ENCODE data around the gene CLNS1A.

Gene CLNS1A

DNA sequence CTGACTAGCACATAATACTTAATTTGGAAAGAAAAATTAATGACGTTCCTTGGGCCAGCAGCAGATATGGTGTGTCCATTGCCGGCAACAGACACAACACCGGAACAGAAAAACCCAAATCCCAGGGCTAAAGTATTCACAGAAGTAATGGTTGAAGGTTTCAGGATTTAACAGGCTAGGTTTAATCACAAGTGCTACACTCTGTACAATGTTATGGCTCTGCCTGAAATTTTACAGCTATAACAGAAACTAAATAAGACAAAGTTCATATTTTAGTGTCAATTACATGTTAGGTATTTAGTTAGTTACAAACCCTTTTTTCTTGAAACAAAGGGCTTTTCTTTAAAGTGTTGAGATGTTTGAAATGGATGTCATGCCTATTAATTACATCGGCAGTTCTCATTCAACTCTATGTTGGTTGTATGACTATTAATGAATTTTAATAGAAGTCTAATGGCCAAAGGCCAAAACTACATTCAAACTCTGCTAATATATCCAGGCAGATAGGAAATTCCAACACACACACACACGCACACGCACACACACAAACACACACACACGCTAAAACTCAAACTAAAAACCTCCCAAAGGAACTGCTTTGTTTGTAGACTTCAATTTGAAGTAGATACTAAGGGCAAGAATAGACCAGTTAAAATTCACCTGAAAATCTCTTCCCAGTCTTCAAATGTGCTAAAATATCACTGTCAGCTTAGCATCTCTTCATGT lies 27.8 kb upstream of the CLNS1A start:
- DNase-seq (ENCODE audit: low spot score) = no peak
- in situ Hi-C loops (cut with MboI; ENCODE audit: low pct_unique_long_range_greater_than_20kb, low sequenced_read_pairs, unreplicated experiment) = no loop called here
- TF ChIP-seq, protein P1, sequence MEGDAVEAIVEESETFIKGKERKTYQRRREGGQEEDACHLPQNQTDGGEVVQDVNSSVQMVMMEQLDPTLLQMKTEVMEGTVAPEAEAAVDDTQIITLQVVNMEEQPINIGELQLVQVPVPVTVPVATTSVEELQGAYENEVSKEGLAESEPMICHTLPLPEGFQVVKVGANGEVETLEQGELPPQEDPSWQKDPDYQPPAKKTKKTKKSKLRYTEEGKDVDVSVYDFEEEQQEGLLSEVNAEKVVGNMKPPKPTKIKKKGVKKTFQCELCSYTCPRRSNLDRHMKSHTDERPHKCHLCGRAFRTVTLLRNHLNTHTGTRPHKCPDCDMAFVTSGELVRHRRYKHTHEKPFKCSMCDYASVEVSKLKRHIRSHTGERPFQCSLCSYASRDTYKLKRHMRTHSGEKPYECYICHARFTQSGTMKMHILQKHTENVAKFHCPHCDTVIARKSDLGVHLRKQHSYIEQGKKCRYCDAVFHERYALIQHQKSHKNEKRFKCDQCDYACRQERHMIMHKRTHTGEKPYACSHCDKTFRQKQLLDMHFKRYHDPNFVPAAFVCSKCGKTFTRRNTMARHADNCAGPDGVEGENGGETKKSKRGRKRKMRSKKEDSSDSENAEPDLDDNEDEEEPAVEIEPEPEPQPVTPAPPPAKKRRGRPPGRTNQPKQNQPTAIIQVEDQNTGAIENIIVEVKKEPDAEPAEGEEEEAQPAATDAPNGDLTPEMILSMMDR (IDR thresholded peaks at IDR 0.05; ENCODE audit: extremely low read depth, insufficient read depth, missing control alignments) = no peak

DNA sequence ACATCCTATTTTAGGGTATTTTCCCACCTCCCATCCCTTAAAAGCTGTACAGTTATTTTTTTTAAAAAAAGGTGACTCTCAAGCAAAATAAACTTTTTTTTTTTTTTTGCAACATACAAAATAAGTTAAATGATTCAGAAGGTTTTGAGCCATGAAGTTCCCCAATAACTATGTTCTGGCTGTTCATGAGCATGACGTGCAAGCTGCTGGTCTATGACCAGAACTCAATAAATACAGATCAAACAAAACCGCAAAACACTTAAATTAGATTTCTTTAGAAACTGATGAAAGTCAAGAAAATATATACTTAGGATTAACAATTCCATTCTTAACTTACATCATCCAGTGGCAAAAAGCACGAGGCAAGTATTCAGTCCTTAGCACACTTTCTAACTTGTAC lies 24.1 kb upstream of the CLNS1A start:
- no peak for DNase-seq (ENCODE audit: low spot score)
- in situ Hi-C loops (cut with MboI; ENCODE audit: low pct_unique_long_range_greater_than_20kb, low sequenced_read_pairs, unreplicated experiment) = no loop called here
- TF ChIP-seq, protein P1 (IDR thresholded peaks at IDR 0.05; ENCODE audit: extremely low read depth, insufficient read depth, missing control alignments) = no peak

DNA sequence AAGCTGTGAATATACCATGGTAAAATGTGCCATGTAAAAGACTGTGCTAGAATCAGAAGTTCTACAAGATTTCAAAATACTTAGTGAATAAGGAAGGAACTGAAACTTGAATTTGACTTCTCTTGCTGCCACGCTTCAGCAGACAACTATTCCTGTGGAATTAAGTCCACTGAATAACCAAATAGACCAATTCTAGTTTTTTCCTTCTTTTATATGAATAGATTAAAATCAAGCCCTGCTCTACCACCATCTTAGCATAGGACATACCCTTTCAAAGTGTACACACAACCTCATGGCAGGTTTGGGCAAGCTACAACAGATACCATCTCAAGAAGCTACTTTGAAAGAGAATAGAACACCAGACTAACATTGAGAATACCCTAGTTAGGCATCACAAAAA lies 23.4 kb upstream of the CLNS1A start:
- no peak for DNase-seq (ENCODE audit: low spot score)
- TF ChIP-seq, protein P1 (IDR thresholded peaks at IDR 0.05; ENCODE audit: extremely low read depth, insufficient read depth, missing control alignments) = no peak
- in situ Hi-C loops (cut with MboI; ENCODE audit: low pct_unique_long_range_greater_than_20kb, low sequenced_read_pairs, unreplicated experiment) = no loop called here

DNA sequence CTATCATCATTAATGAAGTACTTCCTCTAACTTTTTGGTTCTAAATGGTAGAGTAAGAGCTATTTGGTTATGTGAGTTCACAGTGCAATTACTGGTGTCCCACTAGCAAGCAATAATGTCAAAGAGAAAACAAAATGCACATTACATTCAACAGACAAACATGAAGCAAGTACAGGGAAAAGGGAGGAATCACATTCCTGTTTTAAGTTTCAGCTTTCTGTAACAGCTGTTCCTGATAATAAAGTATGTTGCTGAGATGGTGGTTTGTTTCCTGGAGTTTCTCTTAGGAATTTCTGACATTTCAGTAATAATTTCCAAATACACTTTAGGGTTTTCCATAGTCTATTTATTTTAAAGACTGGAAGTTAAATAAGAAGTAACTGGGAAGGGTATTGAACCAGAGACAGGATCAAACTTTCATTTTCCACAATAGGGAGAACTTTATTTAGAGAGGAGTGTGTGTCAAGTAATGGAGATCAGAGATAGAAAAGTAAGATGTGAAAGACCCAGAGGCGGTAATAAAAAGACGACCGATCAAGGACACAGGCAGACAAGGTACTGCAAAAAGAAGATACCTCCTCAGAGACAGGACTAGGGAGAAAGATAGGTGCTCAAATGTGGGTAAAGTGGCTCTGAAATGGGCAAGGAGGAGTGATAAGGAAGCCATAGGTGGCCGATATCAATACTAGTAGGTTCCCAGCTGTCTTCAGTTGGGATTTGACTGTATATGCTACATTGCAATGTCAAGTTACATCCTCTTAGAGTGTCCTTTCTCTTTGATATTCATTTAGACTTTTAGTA lies 20.8 kb upstream of the CLNS1A start:
- in situ Hi-C loops (cut with MboI; ENCODE audit: low pct_unique_long_range_greater_than_20kb, low sequenced_read_pairs, unreplicated experiment) = no loop called here
- TF ChIP-seq, protein P1 (IDR thresholded peaks at IDR 0.05; ENCODE audit: extremely low read depth, insufficient read depth, missing control alignments) = no peak
- no peak for DNase-seq (ENCODE audit: low spot score)

DNA sequence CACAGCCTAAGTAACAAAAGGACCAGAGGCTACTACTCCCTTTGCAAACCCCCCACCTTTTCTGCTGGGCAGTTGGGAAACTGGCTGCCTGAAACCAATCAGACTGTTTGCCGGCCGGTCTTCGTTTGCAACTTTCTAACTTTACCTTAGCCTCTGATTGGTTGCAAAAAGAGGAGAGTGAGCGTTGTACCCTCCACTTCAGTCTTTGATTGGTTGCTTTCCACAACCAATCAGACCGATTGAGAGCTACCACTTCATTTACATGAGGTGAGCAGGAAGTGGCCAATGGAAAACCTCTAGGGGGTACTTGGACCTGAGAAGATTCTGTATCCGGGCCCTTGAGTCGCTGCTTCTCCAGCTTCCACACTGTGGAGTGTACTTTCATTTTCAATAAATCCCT lies 18.8 kb upstream of the CLNS1A start:
- in situ Hi-C loops (cut with MboI; ENCODE audit: low pct_unique_long_range_greater_than_20kb, low sequenced_read_pairs, unreplicated experiment) = no loop called here
- DNase-seq (ENCODE audit: low spot score) = no peak
- TF ChIP-seq, protein P1 (IDR thresholded peaks at IDR 0.05; ENCODE audit: extremely low read depth, insufficient read depth, missing control alignments) = no peak

DNA sequence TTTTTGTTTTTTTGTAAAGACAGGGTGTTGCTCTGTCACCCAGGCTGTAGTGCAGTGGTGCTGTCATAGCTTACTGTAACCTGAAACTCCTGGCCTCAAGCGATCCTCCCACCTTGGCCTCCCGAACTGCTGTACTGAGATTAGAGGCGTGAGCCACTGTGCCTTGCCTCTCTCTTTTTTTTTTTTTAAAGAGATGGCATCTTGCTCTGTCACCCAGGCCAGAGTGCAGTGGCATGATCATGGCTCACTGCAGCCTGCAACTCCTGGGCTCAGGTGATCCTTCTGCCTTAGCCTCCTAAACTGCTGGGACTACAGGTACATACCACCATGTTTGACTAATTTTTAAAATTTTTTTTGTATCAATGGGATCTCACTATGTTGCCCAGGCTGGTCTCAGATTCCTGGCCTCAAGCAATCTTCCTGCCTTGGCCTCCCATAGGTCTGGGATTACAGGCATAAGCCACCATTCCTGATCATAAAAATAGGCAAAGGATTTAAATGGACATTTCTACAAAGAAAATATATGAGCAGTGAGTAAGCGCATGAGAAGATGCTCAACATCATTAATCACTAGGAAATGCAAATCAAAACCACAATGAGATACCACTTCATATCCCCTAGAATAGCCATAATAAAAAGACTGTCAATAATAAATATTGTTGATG lies 17.3 kb upstream of the CLNS1A start:
- no peak for DNase-seq (ENCODE audit: low spot score)
- in situ Hi-C loops (cut with MboI; ENCODE audit: low pct_unique_long_range_greater_than_20kb, low sequenced_read_pairs, unreplicated experiment) = no loop called here
- TF ChIP-seq, protein P1 (IDR thresholded peaks at IDR 0.05; ENCODE audit: extremely low read depth, insufficient read depth, missing control alignments) = no peak

Data from GM13977 (cell line).